NB4 (cell line): ENCODE results near the gene PCCA.
"Not testable (repeated sequence)": the region's sequence is repeated elsewhere in the genome, so short reads cannot be mapped to it uniquely, and the experiment has no call there.

Source experiments
- POLR2A ChIP-seq: IDR thresholded peaks from 2 replicates; pipeline ENCODE4 v1.6.1; 2011; ENCODE audit warnings: mild to moderate bottlenecking; ENCODE audit not compliant: insufficient read length; ENCODE audit errors: extremely low read depth
- TF ChIP-seq, protein P1 (sequence below): IDR thresholded peaks from one replicate; pipeline ENCODE4 v1.5.1; 2012; ENCODE audit warnings: low read depth, low read length
- TF ChIP-seq, protein P2 (sequence below): IDR thresholded peaks from 2 replicates; pipeline ENCODE4 v1.6.1; 2011; ENCODE audit warnings: low read depth, low read length

DNA sequence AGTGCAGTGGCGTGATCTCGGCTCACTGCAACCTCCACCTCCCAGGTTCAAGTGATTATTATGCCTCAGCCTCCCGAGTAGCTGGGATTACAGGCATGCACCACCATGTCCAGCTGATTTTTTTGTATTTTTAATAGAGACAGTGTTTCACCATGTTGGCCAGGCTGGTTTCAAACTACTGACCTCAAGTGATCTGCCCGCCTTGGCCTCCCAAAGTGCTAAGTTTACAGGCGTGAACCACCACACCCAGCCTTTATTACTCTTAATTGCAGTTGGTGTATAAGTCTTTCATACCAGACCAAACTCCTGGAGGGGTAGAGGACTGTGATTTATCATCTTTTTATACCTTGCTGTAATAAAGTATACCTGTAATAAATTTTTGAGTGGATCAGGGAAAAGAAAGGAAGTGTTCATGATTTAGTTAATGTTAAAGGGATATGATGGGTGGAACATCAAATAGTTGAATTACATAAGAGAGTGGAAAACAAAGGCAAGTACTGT, 52.6 kb downstream of the PCCA start:
- TF ChIP-seq, protein P1, sequence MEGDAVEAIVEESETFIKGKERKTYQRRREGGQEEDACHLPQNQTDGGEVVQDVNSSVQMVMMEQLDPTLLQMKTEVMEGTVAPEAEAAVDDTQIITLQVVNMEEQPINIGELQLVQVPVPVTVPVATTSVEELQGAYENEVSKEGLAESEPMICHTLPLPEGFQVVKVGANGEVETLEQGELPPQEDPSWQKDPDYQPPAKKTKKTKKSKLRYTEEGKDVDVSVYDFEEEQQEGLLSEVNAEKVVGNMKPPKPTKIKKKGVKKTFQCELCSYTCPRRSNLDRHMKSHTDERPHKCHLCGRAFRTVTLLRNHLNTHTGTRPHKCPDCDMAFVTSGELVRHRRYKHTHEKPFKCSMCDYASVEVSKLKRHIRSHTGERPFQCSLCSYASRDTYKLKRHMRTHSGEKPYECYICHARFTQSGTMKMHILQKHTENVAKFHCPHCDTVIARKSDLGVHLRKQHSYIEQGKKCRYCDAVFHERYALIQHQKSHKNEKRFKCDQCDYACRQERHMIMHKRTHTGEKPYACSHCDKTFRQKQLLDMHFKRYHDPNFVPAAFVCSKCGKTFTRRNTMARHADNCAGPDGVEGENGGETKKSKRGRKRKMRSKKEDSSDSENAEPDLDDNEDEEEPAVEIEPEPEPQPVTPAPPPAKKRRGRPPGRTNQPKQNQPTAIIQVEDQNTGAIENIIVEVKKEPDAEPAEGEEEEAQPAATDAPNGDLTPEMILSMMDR: not testable (repeated sequence)
- TF ChIP-seq POLR2A: not testable (repeated sequence)
- TF ChIP-seq, protein P2, sequence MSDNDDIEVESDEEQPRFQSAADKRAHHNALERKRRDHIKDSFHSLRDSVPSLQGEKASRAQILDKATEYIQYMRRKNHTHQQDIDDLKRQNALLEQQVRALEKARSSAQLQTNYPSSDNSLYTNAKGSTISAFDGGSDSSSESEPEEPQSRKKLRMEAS: not testable (repeated sequence)
